GM19025 (cell line): ENCODE data around the gene FDPS.

Experiments
- ATAC-seq: cut with Tn5 transposase; IDR thresholded peaks from one replicate; pipeline ENCODE4 v1.9.1; 2021; ENCODE audit warnings: mild to moderate bottlenecking, low read depth, moderate library complexity; ENCODE audit not compliant: unreplicated experiment

FDPS gene

GRCh38 chr1:155308493-155309422, at the start of gene FDPS:
Gene FDPS, plus strand, starts transcription at chr1:155308866. Its CDS starts 924 bp downstream, at chr1:155309790.
- ATAC-seq = peak; percentile 93

GRCh38 chr1:155260276-155260675, 48.4 kb upstream of the FDPS start:
- ATAC-seq = no peak

GRCh38 chr1:155261493-155261851, 47.2 kb upstream of the FDPS start:
- ATAC-seq = no peak

GRCh38 chr1:155261852-155262673, 46.6 kb upstream of the FDPS start, which contains the start of gene SCAMP3:
Gene SCAMP3, minus strand, starts transcription at chr1:155262360. Its CDS starts 209 bp downstream, at chr1:155262151.
- peak; percentile 91 for ATAC-seq

GRCh38 chr1:155263067-155263466, 45.6 kb upstream of the FDPS start:
- no peak for ATAC-seq

- no peak for ATAC-seq
These were observed 42.1 kb upstream of the FDPS start for GRCh38 chr1:155266553-155266952.

- no peak for ATAC-seq
These were observed 41.3 kb upstream of the FDPS start for GRCh38 chr1:155267373-155267772.

GRCh38 chr1:155268630-155269029, 40.0 kb upstream of the FDPS start:
- ATAC-seq = no peak

GRCh38 chr1:155269381-155269780, 39.3 kb upstream of the FDPS start:
- ATAC-seq = no peak

GRCh38 chr1:155272466-155273342, 36.0 kb upstream of the FDPS start:
- peak; percentile 15 for ATAC-seq

- ATAC-seq = peak; percentile 75
These were observed 35.1 kb upstream of the FDPS start, which contains the start of gene CLK2 for GRCh38 chr1:155273343-155274245. Gene CLK2, minus strand, starts transcription at chr1:155273504. Its CDS starts 2,527 bp downstream, at chr1:155270977.

GRCh38 chr1:155277070-155277901, 31.4 kb upstream of the FDPS start, which contains the start of gene HCN3:
Gene HCN3, plus strand, starts transcription at chr1:155277463. Its CDS starts 128 bp downstream, at chr1:155277591.
- peak; percentile 61 for ATAC-seq

GRCh38 chr1:155277902-155278688, 30.6 kb upstream of the FDPS start:
- ATAC-seq = no peak

- no peak for ATAC-seq
These were observed 29.9 kb upstream of the FDPS start for GRCh38 chr1:155278689-155279160.

- no peak for ATAC-seq
These were observed 29.4 kb upstream of the FDPS start for GRCh38 chr1:155279268-155279667.

- ATAC-seq = no peak
These were observed 26.1 kb upstream of the FDPS start for GRCh38 chr1:155282488-155283091.

- ATAC-seq = no peak
These were observed 24.2 kb upstream of the FDPS start for GRCh38 chr1:155284476-155284875.
